ENCODE measurements around the gene UNCX.

Gene UNCX

GRCh38 chr7:1231214-1232102 lies 1.2 kb upstream of the UNCX start:
- in situ Hi-C loops (cut with MboI; ENCODE audit: low sequenced_read_pairs): no loop called here

- in situ Hi-C loops (cut with MboI; ENCODE audit: low sequenced_read_pairs): no loop called here
These were observed 587 bp upstream of the UNCX start for GRCh38 chr7:1232103-1232466.

GRCh38 chr7:1233333-1234048 lies 819 bp downstream of the UNCX start:
- in situ Hi-C loops (cut with MboI; ENCODE audit: low sequenced_read_pairs): no loop called here

- in situ Hi-C loops (cut with MboI; ENCODE audit: low sequenced_read_pairs): no loop called here
These were observed 1.6 kb downstream of the UNCX start for GRCh38 chr7:1234049-1234880.

- in situ Hi-C loops (cut with MboI; ENCODE audit: low sequenced_read_pairs): no loop called here
These were observed 2.3 kb downstream of the UNCX start for GRCh38 chr7:1234881-1235500.

- in situ Hi-C loops (cut with MboI; ENCODE audit: low sequenced_read_pairs): no loop called here
These were observed 2.9 kb downstream of the UNCX start for GRCh38 chr7:1235501-1236131.

GRCh38 chr7:1236132-1236661 lies 3.5 kb downstream of the UNCX start:
- in situ Hi-C loops (cut with MboI; ENCODE audit: low sequenced_read_pairs): no loop called here

- in situ Hi-C loops (cut with MboI; ENCODE audit: low sequenced_read_pairs): no loop called here
These were observed 4.4 kb downstream of the UNCX start for GRCh38 chr7:1236831-1237701.

- in situ Hi-C loops (cut with MboI; ENCODE audit: low sequenced_read_pairs): no loop called here
These were observed 5.1 kb downstream of the UNCX start for GRCh38 chr7:1237704-1238255.

- in situ Hi-C loops (cut with MboI; ENCODE audit: low sequenced_read_pairs): no loop called here
These were observed 5.8 kb downstream of the UNCX start for GRCh38 chr7:1238450-1238882.

GRCh38 chr7:1238931-1239802 lies 6.5 kb downstream of the UNCX start:
- in situ Hi-C loops (cut with MboI; ENCODE audit: low sequenced_read_pairs): no loop called here

GRCh38 chr7:1239803-1240516 lies 7.3 kb downstream of the UNCX start:
- in situ Hi-C loops (cut with MboI; ENCODE audit: low sequenced_read_pairs): no loop called here

- in situ Hi-C loops (cut with MboI; ENCODE audit: low sequenced_read_pairs): no loop called here
These were observed 8.0 kb downstream of the UNCX start for GRCh38 chr7:1240517-1241257.

GRCh38 chr7:1241258-1241602 lies 8.6 kb downstream of the UNCX start:
- in situ Hi-C loops (cut with MboI; ENCODE audit: low sequenced_read_pairs): no loop called here

- in situ Hi-C loops (cut with MboI; ENCODE audit: low sequenced_read_pairs): no loop called here
These were observed 9.1 kb downstream of the UNCX start for GRCh38 chr7:1241603-1242255.

GRCh38 chr7:1242256-1242605 lies 9.6 kb downstream of the UNCX start:
- in situ Hi-C loops (cut with MboI; ENCODE audit: low sequenced_read_pairs): no loop called here
